ENCODE measurements around the gene C9orf72. TPM values are rescaled to one million over a fixed set of nuclear protein-coding genes. Genes with fewer than 3 reads are reported as not detected.

C9orf72 gene
- total and polyA plus RNA-seq, 2 experiments from 2014 or later, result 11.6 to 27.8 TPM

DNA sequence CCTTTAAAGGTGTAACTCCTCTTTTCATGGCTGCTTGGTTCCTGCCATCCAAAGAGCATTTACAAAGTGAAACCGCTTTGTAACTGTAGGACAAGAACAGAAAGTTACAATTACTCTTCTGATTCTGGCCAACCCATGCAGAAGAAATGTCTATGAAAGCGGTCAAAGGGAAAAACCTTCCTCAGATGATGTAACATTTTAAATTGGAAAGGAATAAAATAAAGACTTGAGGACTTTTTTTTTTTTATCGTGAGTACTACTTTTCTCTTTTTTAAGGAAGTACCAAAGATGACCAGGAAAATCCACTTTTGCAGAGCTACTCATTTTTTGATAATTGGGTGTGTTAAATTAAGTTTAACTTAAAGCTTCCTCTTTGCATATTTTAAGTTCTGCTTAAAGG is 13.0 kb upstream of the C9orf72 start (continued):
- TF ChIP-seq, protein P1, sequence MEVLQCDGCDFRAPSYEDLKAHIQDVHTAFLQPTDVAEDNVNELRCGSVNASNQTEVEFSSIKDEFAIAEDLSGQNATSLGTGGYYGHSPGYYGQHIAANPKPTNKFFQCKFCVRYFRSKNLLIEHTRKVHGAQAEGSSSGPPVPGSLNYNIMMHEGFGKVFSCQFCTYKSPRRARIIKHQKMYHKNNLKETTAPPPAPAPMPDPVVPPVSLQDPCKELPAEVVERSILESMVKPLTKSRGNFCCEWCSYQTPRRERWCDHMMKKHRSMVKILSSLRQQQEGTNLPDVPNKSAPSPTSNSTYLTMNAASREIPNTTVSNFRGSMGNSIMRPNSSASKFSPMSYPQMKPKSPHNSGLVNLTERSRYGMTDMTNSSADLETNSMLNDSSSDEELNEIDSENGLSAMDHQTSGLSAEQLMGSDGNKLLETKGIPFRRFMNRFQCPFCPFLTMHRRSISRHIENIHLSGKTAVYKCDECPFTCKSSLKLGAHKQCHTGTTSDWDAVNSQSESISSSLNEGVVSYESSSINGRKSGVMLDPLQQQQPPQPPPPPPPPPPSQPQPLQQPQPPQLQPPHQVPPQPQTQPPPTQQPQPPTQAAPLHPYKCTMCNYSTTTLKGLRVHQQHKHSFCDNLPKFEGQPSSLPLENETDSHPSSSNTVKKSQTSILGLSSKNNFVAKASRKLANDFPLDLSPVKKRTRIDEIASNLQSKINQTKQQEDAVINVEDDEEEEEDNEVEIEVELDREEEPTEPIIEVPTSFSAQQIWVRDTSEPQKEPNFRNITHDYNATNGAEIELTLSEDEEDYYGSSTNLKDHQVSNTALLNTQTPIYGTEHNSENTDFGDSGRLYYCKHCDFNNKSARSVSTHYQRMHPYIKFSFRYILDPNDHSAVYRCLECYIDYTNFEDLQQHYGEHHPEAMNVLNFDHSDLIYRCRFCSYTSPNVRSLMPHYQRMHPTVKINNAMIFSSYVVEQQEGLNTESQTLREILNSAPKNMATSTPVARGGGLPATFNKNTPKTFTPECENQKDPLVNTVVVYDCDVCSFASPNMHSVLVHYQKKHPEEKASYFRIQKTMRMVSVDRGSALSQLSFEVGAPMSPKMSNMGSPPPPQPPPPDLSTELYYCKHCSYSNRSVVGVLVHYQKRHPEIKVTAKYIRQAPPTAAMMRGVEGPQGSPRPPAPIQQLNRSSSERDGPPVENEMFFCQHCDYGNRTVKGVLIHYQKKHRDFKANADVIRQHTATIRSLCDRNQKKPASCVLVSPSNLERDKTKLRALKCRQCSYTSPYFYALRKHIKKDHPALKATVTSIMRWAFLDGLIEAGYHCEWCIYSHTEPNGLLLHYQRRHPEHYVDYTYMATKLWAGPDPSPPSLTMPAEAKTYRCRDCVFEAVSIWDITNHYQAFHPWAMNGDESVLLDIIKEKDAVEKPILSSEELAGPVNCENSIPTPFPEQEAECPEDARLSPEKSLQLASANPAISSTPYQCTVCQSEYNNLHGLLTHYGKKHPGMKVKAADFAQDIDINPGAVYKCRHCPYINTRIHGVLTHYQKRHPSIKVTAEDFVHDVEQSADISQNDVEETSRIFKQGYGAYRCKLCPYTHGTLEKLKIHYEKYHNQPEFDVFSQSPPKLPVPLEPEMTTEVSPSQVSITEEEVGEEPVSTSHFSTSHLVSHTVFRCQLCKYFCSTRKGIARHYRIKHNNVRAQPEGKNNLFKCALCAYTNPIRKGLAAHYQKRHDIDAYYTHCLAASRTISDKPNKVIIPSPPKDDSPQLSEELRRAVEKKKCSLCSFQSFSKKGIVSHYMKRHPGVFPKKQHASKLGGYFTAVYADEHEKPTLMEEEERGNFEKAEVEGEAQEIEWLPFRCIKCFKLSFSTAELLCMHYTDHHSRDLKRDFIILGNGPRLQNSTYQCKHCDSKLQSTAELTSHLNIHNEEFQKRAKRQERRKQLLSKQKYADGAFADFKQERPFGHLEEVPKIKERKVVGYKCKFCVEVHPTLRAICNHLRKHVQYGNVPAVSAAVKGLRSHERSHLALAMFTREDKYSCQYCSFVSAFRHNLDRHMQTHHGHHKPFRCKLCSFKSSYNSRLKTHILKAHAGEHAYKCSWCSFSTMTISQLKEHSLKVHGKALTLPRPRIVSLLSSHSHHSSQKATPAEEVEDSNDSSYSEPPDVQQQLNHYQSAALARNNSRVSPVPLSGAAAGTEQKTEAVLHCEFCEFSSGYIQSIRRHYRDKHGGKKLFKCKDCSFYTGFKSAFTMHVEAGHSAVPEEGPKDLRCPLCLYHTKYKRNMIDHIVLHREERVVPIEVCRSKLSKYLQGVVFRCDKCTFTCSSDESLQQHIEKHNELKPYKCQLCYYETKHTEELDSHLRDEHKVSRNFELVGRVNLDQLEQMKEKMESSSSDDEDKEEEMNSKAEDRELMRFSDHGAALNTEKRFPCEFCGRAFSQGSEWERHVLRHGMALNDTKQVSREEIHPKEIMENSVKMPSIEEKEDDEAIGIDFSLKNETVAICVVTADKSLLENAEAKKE (CRISPR knock-in tag; IDR thresholded peaks at IDR 0.05), result no peak
- TF ChIP-seq CREB1 (CRISPR knock-in tag; IDR thresholded peaks at IDR 0.05; ENCODE audit: low read depth) (no peak), ZNF331 (CRISPR knock-in tag; IDR thresholded peaks at IDR 0.05; ENCODE audit: low read depth) (no peak)

DNA sequence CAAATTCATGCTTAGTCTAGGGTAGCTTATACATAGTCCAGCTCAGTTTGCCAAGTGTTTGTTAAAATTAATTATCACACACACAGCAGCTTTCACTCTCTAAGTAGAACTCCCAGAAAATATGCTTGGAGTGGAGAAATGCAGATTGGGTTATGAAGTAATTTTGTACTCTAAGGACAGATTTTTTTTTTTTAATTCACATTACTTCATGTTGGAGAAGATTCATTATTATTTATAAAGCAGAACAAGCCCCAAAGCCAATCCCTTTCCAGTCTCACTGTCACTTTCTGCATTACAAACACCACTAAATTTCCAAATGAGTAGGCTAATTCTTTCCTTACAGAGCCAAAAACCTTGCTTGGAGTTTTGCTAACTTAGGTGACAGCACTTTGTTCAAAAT is 11.7 kb upstream of the C9orf72 start:
- Histone ChIP-seq H3K4me2 (no peak overlapping the region), H4K20me1 (replicated peaks; ENCODE audit: insufficient read depth) (no peaks in the 10 kb centered on the region), H2AFZ (0 out of 2 replicates have a peak overlapping the region, but pooled peaks have one; percentile 1), H3K79me2 (replicated peaks; ENCODE audit: insufficient read depth) (no peaks in the 10 kb centered on the region), H3K4me3 (no peak overlapping the region), H3K36me3 (ENCODE audit: insufficient read depth) (no peaks in the 10 kb centered on the region), H3K9me2 (ENCODE audit: insufficient read depth) (no peaks in the 10 kb centered on the region), H3K4me1 (ENCODE audit: insufficient read depth) (peaks cover 4% of the 10 kb centered on the region; the same call in 1 of the 2 replicates), H3K27ac (ENCODE audit: low read depth) (no peak overlapping the region), H3F3A (replicated peaks; ENCODE audit: low read depth) (no peaks in the 10 kb centered on the region), H3K27me3 (ENCODE audit: insufficient read depth) (no peaks in the 10 kb centered on the region)
- TF ChIP-seq JUNB (IDR thresholded peaks at IDR 0.05; ENCODE audit: unreplicated experiment) (no peak), ZNF331 (CRISPR knock-in tag; IDR thresholded peaks at IDR 0.05; ENCODE audit: low read depth) (no peak), STAT1 (IDR thresholded peaks at IDR 0.05; ENCODE audit: unreplicated experiment) (no peak)
- Mint-ChIP-seq H3K9me3 (no peaks in the 10 kb centered on the region), H3K36me3 (ENCODE audit: low read depth) (no peaks in the 10 kb centered on the region), H3K27ac (no peak overlapping the region), H3K4me1 (no peaks in the 10 kb centered on the region), H3K4me3 (no peak overlapping the region), H3K27me3 (ENCODE audit: insufficient read depth, low read depth, poor library complexity) (peaks cover 2% of the 10 kb centered on the region)
- ATAC-seq (no peak), DNase-seq (ENCODE audit: low spot score) (no peak)
